NT2/D1 (cell line): ENCODE measurements around the gene HTR2A.
A peak's percentile ranks its signal among the peaks of the same experiment; 100 is the strongest.

Source experiments
- DNase-seq: peaks from one replicate; pipeline ENCODE4 v3.0.0-alpha.2; 2011; ENCODE audit warnings: low read depth, low spot score
- H3K27me3 ChIP-seq: 2 replicates; pipeline ENCODE4 v1.6.0; 2011; ENCODE audit warnings: mild to moderate bottlenecking; ENCODE audit not compliant: insufficient read length, insufficient read depth
- H3K36me3 ChIP-seq: 2 replicates; pipeline ENCODE4 v1.6.1; 2011; ENCODE audit warnings: mild to moderate bottlenecking, low read length, mixed read lengths; ENCODE audit not compliant: insufficient read depth, insufficient read length
- H3K4me1 ChIP-seq: 2 replicates; pipeline ENCODE4 v1.5.1; 2011; ENCODE audit not compliant: insufficient read depth, insufficient read length
- H3K4me3 ChIP-seq: 2 replicates; pipeline ENCODE4 v1.5.1; 2011; ENCODE audit warnings: low read depth; ENCODE audit not compliant: insufficient read length
- H3K9ac ChIP-seq: 2 replicates; pipeline ENCODE4 v1.6.0; 2011; ENCODE audit warnings: low read depth; ENCODE audit not compliant: insufficient read length
- H3K9me3 ChIP-seq: 2 replicates; pipeline ENCODE4 v1.5.1; 2011; ENCODE audit warnings: mild to moderate bottlenecking, low read length; ENCODE audit not compliant: insufficient read depth
- SUZ12 ChIP-seq: IDR thresholded peaks from 2 replicates; pipeline ENCODE4 v1.6.1; 2011; ENCODE audit not compliant: insufficient read length, insufficient read depth; ENCODE audit errors: extremely low read depth
- YY1 ChIP-seq: IDR thresholded peaks from 2 replicates; pipeline ENCODE4 v1.6.1; 2011; ENCODE audit not compliant: insufficient read length, insufficient read depth
- ZNF274 ChIP-seq: IDR thresholded peaks from 2 replicates; pipeline ENCODE4 v1.6.1; 2011; ENCODE audit warnings: mild to moderate bottlenecking, low read depth, low read length

HTR2A gene

GRCh38 chr13:46871557-46871956, 25.3 kb downstream of the HTR2A start:
- Histone ChIP-seq H3K4me3 (no peak overlapping the region), H3K27me3 (no peaks in the 10 kb centered on the region), H3K9ac (no peak overlapping the region), H3K9me3 (no peaks in the 10 kb centered on the region), H3K4me1 (no peaks in the 10 kb centered on the region), H3K36me3 (no peaks in the 10 kb centered on the region)
- TF ChIP-seq ZNF274 = no peak
- no peak for TF ChIP-seq YY1
- no peak for TF ChIP-seq SUZ12
- DNase-seq = no peak

GRCh38 chr13:46868091-46868490, 28.8 kb downstream of the HTR2A start:
- H3K36me3 ChIP-seq = no peaks in the 10 kb centered on the region
- no peak for TF ChIP-seq SUZ12
- no peak for TF ChIP-seq ZNF274
- H3K9me3 ChIP-seq = no peaks in the 10 kb centered on the region
- no peaks in the 10 kb centered on the region for H3K4me1 ChIP-seq
- H3K9ac ChIP-seq = no peak overlapping the region
- no peaks in the 10 kb centered on the region for H3K27me3 ChIP-seq
- H3K4me3 ChIP-seq = no peak overlapping the region
- no peak for DNase-seq

- H3K4me1 ChIP-seq = no peaks in the 10 kb centered on the region
- no peaks in the 10 kb centered on the region for H3K27me3 ChIP-seq
- no peak for TF ChIP-seq SUZ12
- TF ChIP-seq ZNF274 = no peak
- no peak for TF ChIP-seq YY1
- no peaks in the 10 kb centered on the region for H3K36me3 ChIP-seq
- H3K4me3 ChIP-seq = no peak overlapping the region
- DNase-seq = peak; percentile 3
- H3K9ac ChIP-seq = no peak overlapping the region
- H3K9me3 ChIP-seq = no peaks in the 10 kb centered on the region
Measured at GRCh38 chr13:46866150-46866549, 30.7 kb downstream of the HTR2A start.

- Histone ChIP-seq H3K9me3 (no peaks in the 10 kb centered on the region), H3K36me3 (no peaks in the 10 kb centered on the region), H3K27me3 (no peaks in the 10 kb centered on the region), H3K9ac (no peak overlapping the region), H3K4me1 (no peaks in the 10 kb centered on the region), H3K4me3 (no peak overlapping the region)
- no peak for DNase-seq
- TF ChIP-seq SUZ12 = no peak
Measured at GRCh38 chr13:46864941-46865340, 31.9 kb downstream of the HTR2A start.

- Histone ChIP-seq H3K9me3 (no peaks in the 10 kb centered on the region), H3K9ac (no peak overlapping the region), H3K36me3 (no peaks in the 10 kb centered on the region), H3K27me3 (no peaks in the 10 kb centered on the region), H3K4me3 (no peak overlapping the region), H3K4me1 (no peaks in the 10 kb centered on the region)
- TF ChIP-seq SUZ12 = no peak
- no peak for TF ChIP-seq YY1
- TF ChIP-seq ZNF274 = no peak
- DNase-seq = no peak
Measured at GRCh38 chr13:46861959-46862358, 34.9 kb downstream of the HTR2A start.

GRCh38 chr13:46860722-46861121, 36.1 kb downstream of the HTR2A start:
- H3K9ac ChIP-seq = no peak overlapping the region
- no peaks in the 10 kb centered on the region for H3K27me3 ChIP-seq
- H3K9me3 ChIP-seq = no peaks in the 10 kb centered on the region
- TF ChIP-seq ZNF274 (no peak), SUZ12 (no peak), YY1 (no peak)
- no peaks in the 10 kb centered on the region for H3K4me1 ChIP-seq
- H3K4me3 ChIP-seq = no peak overlapping the region
- no peaks in the 10 kb centered on the region for H3K36me3 ChIP-seq
- DNase-seq = no peak

- H3K36me3 ChIP-seq = no peaks in the 10 kb centered on the region
- H3K9ac ChIP-seq = no peak overlapping the region
- no peaks in the 10 kb centered on the region for H3K4me1 ChIP-seq
- no peaks in the 10 kb centered on the region for H3K9me3 ChIP-seq
- no peaks in the 10 kb centered on the region for H3K27me3 ChIP-seq
- TF ChIP-seq SUZ12 = no peak
- TF ChIP-seq YY1 = no peak
- no peak for TF ChIP-seq ZNF274
- DNase-seq = no peak
- H3K4me3 ChIP-seq = no peak overlapping the region
Measured at GRCh38 chr13:46858776-46859175, 38.1 kb downstream of the HTR2A start.

GRCh38 chr13:46858163-46858562, 38.7 kb downstream of the HTR2A start:
- no peak overlapping the region for H3K4me3 ChIP-seq
- H3K9me3 ChIP-seq = no peaks in the 10 kb centered on the region
- H3K27me3 ChIP-seq = no peaks in the 10 kb centered on the region
- no peak for DNase-seq
- TF ChIP-seq ZNF274 (no peak), SUZ12 (no peak), YY1 (no peak)
- H3K9ac ChIP-seq = no peak overlapping the region
- no peaks in the 10 kb centered on the region for H3K36me3 ChIP-seq
- no peaks in the 10 kb centered on the region for H3K4me1 ChIP-seq
